GM23338 (cell line): Measurements from ENCODE around the gene CIZ1.

Experiments used
- CREB1 ChIP-seq: fragments of 250-450 bp; sonication (Bioruptor Pico); IDR thresholded peaks from 2 replicates; pipeline ENCODE4 v1.5.0; 2020; ENCODE audit warnings: low read depth, mild to moderate bottlenecking, moderate library complexity
- EZH2 ChIP-seq: fragments of 200-600 bp; sonication (generic); IDR thresholded peaks from one replicate; pipeline ENCODE4 v1.8.0; 2017; ENCODE audit warnings: antibody characterized with exemption, mild to moderate bottlenecking, low read depth; ENCODE audit not compliant: unreplicated experiment
- EZH2phosphoT487 ChIP-seq: fragments of 200-600 bp; sonication (generic); IDR thresholded peaks from one replicate; pipeline ENCODE4 v1.8.1; 2018; ENCODE audit warnings: antibody characterized with exemption; ENCODE audit not compliant: unreplicated experiment
- JUNB ChIP-seq: IDR thresholded peaks from one replicate; pipeline ENCODE4 v1.6.1; 2016; ENCODE audit warnings: antibody characterized with exemption; ENCODE audit not compliant: unreplicated experiment
- NANOG ChIP-seq: IDR thresholded peaks from 2 replicates; pipeline ENCODE4 v1.6.1; 2016; ENCODE audit warnings: antibody characterized with exemption, borderline replicate concordance
- POLR2AphosphoS5 ChIP-seq: IDR thresholded peaks from 2 replicates; pipeline ENCODE4 v1.6.1; 2016; ENCODE audit warnings: antibody characterized with exemption, low read depth
- STAT1 ChIP-seq: IDR thresholded peaks from one replicate; pipeline ENCODE4 v1.6.1; 2016; ENCODE audit warnings: antibody characterized with exemption; ENCODE audit not compliant: unreplicated experiment
- ZNF114 ChIP-seq: fragments of 250-450 bp; sonication (Bioruptor Pico); IDR thresholded peaks from 2 replicates; pipeline ENCODE4 v1.5.0; 2020; ENCODE audit warnings: mild to moderate bottlenecking, moderate library complexity
- ZNF331 ChIP-seq: fragments of 250-450 bp; sonication (Bioruptor Pico); IDR thresholded peaks from 2 replicates; pipeline ENCODE4 v1.5.0; 2020; ENCODE audit warnings: low read depth, mild to moderate bottlenecking, moderate library complexity
- TF ChIP-seq, protein P1 (sequence below), 2 experiments: fragments of 200-600 bp in 1 of 2; sonication (generic) in 1 of 2; conservative IDR thresholded peaks; 2 replicates each; pipeline versions ENCODE4 v1.5.1 to v1.6.1; 2016 to 2017; ENCODE audit warnings: antibody characterized with exemption in 2 of 2, low read depth in 2 of 2, mild to moderate bottlenecking in 2 of 2, moderate library complexity in 1 of 2
- TF ChIP-seq, protein P2 (sequence below): IDR thresholded peaks from one replicate; pipeline ENCODE4 v1.6.1; 2018; ENCODE audit warnings: antibody characterized with exemption; ENCODE audit not compliant: unreplicated experiment
- TF ChIP-seq, protein P3 (sequence below): IDR thresholded peaks from 2 replicates; pipeline ENCODE4 v1.6.1; 2016; ENCODE audit warnings: antibody characterized with exemption
- TF ChIP-seq, protein P4 (sequence below): fragments of 250-450 bp; sonication (Bioruptor Pico); IDR thresholded peaks from 2 replicates; pipeline ENCODE4 v1.5.0; 2020; ENCODE audit warnings: mild to moderate bottlenecking, moderate library complexity

DNA sequence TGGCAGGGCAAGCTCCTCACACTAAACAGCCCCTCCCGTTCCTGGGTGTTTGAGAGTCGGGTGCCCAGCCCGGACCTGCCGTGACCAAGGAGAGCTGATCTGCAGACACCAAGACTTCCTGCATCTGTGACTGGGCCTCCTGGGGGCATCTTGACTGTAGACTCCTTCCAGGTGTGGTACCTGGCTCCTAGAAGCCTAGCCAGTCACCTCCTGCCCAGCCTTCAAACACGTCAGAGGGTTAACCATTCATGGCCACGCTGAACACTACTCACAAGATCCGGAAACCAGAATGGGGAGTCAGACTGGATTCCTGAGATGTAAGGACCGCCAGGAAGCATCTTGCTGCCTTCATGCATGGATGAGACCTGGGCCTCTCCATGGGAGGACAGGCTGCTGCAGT lies 45.8 kb downstream of the CIZ1 start:
- TF ChIP-seq EZH2phosphoT487 (no peak), EZH2 (no peak), CREB1 (CRISPR knock-in tag) (no peak), POLR2AphosphoS5 (no peak), JUNB (no peak), ZNF114 (CRISPR knock-in tag) (no peak), STAT1 (no peak), NANOG (no peak), ZNF331 (CRISPR knock-in tag) (no peak)
- TF ChIP-seq, protein P1, sequence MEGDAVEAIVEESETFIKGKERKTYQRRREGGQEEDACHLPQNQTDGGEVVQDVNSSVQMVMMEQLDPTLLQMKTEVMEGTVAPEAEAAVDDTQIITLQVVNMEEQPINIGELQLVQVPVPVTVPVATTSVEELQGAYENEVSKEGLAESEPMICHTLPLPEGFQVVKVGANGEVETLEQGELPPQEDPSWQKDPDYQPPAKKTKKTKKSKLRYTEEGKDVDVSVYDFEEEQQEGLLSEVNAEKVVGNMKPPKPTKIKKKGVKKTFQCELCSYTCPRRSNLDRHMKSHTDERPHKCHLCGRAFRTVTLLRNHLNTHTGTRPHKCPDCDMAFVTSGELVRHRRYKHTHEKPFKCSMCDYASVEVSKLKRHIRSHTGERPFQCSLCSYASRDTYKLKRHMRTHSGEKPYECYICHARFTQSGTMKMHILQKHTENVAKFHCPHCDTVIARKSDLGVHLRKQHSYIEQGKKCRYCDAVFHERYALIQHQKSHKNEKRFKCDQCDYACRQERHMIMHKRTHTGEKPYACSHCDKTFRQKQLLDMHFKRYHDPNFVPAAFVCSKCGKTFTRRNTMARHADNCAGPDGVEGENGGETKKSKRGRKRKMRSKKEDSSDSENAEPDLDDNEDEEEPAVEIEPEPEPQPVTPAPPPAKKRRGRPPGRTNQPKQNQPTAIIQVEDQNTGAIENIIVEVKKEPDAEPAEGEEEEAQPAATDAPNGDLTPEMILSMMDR (conservative IDR thresholded peaks at IDR 0.05; ENCODE audit: low read depth in 2 of 2): no peak
- TF ChIP-seq, protein P2, sequence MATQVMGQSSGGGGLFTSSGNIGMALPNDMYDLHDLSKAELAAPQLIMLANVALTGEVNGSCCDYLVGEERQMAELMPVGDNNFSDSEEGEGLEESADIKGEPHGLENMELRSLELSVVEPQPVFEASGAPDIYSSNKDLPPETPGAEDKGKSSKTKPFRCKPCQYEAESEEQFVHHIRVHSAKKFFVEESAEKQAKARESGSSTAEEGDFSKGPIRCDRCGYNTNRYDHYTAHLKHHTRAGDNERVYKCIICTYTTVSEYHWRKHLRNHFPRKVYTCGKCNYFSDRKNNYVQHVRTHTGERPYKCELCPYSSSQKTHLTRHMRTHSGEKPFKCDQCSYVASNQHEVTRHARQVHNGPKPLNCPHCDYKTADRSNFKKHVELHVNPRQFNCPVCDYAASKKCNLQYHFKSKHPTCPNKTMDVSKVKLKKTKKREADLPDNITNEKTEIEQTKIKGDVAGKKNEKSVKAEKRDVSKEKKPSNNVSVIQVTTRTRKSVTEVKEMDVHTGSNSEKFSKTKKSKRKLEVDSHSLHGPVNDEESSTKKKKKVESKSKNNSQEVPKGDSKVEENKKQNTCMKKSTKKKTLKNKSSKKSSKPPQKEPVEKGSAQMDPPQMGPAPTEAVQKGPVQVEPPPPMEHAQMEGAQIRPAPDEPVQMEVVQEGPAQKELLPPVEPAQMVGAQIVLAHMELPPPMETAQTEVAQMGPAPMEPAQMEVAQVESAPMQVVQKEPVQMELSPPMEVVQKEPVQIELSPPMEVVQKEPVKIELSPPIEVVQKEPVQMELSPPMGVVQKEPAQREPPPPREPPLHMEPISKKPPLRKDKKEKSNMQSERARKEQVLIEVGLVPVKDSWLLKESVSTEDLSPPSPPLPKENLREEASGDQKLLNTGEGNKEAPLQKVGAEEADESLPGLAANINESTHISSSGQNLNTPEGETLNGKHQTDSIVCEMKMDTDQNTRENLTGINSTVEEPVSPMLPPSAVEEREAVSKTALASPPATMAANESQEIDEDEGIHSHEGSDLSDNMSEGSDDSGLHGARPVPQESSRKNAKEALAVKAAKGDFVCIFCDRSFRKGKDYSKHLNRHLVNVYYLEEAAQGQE: no peak
- TF ChIP-seq, protein P3, sequence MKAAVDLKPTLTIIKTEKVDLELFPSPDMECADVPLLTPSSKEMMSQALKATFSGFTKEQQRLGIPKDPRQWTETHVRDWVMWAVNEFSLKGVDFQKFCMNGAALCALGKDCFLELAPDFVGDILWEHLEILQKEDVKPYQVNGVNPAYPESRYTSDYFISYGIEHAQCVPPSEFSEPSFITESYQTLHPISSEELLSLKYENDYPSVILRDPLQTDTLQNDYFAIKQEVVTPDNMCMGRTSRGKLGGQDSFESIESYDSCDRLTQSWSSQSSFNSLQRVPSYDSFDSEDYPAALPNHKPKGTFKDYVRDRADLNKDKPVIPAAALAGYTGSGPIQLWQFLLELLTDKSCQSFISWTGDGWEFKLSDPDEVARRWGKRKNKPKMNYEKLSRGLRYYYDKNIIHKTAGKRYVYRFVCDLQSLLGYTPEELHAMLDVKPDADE: no peak
- TF ChIP-seq, protein P4, sequence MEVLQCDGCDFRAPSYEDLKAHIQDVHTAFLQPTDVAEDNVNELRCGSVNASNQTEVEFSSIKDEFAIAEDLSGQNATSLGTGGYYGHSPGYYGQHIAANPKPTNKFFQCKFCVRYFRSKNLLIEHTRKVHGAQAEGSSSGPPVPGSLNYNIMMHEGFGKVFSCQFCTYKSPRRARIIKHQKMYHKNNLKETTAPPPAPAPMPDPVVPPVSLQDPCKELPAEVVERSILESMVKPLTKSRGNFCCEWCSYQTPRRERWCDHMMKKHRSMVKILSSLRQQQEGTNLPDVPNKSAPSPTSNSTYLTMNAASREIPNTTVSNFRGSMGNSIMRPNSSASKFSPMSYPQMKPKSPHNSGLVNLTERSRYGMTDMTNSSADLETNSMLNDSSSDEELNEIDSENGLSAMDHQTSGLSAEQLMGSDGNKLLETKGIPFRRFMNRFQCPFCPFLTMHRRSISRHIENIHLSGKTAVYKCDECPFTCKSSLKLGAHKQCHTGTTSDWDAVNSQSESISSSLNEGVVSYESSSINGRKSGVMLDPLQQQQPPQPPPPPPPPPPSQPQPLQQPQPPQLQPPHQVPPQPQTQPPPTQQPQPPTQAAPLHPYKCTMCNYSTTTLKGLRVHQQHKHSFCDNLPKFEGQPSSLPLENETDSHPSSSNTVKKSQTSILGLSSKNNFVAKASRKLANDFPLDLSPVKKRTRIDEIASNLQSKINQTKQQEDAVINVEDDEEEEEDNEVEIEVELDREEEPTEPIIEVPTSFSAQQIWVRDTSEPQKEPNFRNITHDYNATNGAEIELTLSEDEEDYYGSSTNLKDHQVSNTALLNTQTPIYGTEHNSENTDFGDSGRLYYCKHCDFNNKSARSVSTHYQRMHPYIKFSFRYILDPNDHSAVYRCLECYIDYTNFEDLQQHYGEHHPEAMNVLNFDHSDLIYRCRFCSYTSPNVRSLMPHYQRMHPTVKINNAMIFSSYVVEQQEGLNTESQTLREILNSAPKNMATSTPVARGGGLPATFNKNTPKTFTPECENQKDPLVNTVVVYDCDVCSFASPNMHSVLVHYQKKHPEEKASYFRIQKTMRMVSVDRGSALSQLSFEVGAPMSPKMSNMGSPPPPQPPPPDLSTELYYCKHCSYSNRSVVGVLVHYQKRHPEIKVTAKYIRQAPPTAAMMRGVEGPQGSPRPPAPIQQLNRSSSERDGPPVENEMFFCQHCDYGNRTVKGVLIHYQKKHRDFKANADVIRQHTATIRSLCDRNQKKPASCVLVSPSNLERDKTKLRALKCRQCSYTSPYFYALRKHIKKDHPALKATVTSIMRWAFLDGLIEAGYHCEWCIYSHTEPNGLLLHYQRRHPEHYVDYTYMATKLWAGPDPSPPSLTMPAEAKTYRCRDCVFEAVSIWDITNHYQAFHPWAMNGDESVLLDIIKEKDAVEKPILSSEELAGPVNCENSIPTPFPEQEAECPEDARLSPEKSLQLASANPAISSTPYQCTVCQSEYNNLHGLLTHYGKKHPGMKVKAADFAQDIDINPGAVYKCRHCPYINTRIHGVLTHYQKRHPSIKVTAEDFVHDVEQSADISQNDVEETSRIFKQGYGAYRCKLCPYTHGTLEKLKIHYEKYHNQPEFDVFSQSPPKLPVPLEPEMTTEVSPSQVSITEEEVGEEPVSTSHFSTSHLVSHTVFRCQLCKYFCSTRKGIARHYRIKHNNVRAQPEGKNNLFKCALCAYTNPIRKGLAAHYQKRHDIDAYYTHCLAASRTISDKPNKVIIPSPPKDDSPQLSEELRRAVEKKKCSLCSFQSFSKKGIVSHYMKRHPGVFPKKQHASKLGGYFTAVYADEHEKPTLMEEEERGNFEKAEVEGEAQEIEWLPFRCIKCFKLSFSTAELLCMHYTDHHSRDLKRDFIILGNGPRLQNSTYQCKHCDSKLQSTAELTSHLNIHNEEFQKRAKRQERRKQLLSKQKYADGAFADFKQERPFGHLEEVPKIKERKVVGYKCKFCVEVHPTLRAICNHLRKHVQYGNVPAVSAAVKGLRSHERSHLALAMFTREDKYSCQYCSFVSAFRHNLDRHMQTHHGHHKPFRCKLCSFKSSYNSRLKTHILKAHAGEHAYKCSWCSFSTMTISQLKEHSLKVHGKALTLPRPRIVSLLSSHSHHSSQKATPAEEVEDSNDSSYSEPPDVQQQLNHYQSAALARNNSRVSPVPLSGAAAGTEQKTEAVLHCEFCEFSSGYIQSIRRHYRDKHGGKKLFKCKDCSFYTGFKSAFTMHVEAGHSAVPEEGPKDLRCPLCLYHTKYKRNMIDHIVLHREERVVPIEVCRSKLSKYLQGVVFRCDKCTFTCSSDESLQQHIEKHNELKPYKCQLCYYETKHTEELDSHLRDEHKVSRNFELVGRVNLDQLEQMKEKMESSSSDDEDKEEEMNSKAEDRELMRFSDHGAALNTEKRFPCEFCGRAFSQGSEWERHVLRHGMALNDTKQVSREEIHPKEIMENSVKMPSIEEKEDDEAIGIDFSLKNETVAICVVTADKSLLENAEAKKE: no peak
